Erythroblast (primary cell): ENCODE measurements around the gene HOXB4.

Experiments used
- GATA1 ChIP-seq: IDR thresholded peaks from 2 replicates; pipeline ENCODE4 v1.6.1; 2011; ENCODE audit warnings: low read depth, mild to moderate bottlenecking, control low read depth, low read length, moderate library complexity
- POLR2A ChIP-seq: IDR thresholded peaks from 2 replicates; pipeline ENCODE4 v1.6.1; 2011; ENCODE audit warnings: mild to moderate bottlenecking, low read length

- TF ChIP-seq POLR2A (no peak), GATA1 (no peak)
These were observed 23.6 kb upstream of the HOXB4 start for GRCh38 chr17:48601539-48602425.
